OCI-LY3 (cell line): ENCODE measurements around the gene RAP1GAP2.

Experiments used
- CTCF ChIP-seq: fragments of 200-600, 300-600 bp; sonication (generic); IDR thresholded peaks from 2 replicates; pipeline ENCODE4 v1.5.1; 2014; ENCODE audit warnings: antibody characterized with exemption, low read length, low read depth
- EZH2phosphoT487 ChIP-seq: fragments of 200-600 bp; shearing (Covaris generic); IDR thresholded peaks from 2 replicates; pipeline ENCODE4 v1.6.1; 2018; ENCODE audit warnings: antibody characterized with exemption, mixed run types, low read depth

- TF ChIP-seq CTCF, result no peak
- TF ChIP-seq EZH2phosphoT487, result no peak
These were observed 78.0 kb downstream of the RAP1GAP2 start for GRCh38 chr17:2874189-2874686.
